ENCODE results near the gene IGLL5.

IGLL5 gene

GRCh38 chr22:22940961-22941605 lies 53.5 kb downstream of the IGLL5 start:
- no peak for TF ChIP-seq CTCF (IDR thresholded peaks at IDR 0.05; ENCODE audit: low read depth, low read length, missing control alignments)
- no peak overlapping the region for H3K4me3 ChIP-seq (ENCODE audit: low read depth, low read length)
- DNase-seq (ENCODE audit: low read depth): no peak
- in situ Hi-C loops (cut with HindIII; ENCODE audit: low sequenced_read_pairs): no loop called here

GRCh38 chr22:22941831-22942510 lies 54.4 kb downstream of the IGLL5 start:
- DNase-seq (ENCODE audit: low read depth): no peak
- TF ChIP-seq CTCF (IDR thresholded peaks at IDR 0.05; ENCODE audit: low read depth, low read length, missing control alignments): no peak
- in situ Hi-C loops (cut with HindIII; ENCODE audit: low sequenced_read_pairs): no loop called here
- H3K4me3 ChIP-seq (ENCODE audit: low read depth, low read length): no peak overlapping the region

- H3K4me3 ChIP-seq (ENCODE audit: low read depth, low read length): no peak overlapping the region
- in situ Hi-C loops (cut with HindIII; ENCODE audit: low sequenced_read_pairs): no loop called here
- TF ChIP-seq CTCF (IDR thresholded peaks at IDR 0.05; ENCODE audit: low read depth, low read length, missing control alignments): peak; percentile 77
- DNase-seq (ENCODE audit: low read depth): peak; percentile 3
These were observed 55.1 kb downstream of the IGLL5 start for GRCh38 chr22:22942511-22943329.

GRCh38 chr22:22943521-22944267 lies 56.1 kb downstream of the IGLL5 start:
- H3K4me3 ChIP-seq (ENCODE audit: low read depth, low read length): no peak overlapping the region
- no peak for DNase-seq (ENCODE audit: low read depth)
- peak; percentile 8 for TF ChIP-seq CTCF (IDR thresholded peaks at IDR 0.05; ENCODE audit: low read depth, low read length, missing control alignments)
- in situ Hi-C loops (cut with HindIII; ENCODE audit: low sequenced_read_pairs): no loop called here

- in situ Hi-C loops (cut with HindIII; ENCODE audit: low sequenced_read_pairs): no loop called here
- DNase-seq (ENCODE audit: low read depth): no peak
- TF ChIP-seq CTCF (IDR thresholded peaks at IDR 0.05; ENCODE audit: low read depth, low read length, missing control alignments): no peak
- H3K4me3 ChIP-seq (ENCODE audit: low read depth, low read length): no peak overlapping the region
These were observed 56.8 kb downstream of the IGLL5 start for GRCh38 chr22:22944268-22944985.
